K562 (cell line): ENCODE results near the gene PNRC1. TPM values are rescaled to one million over a fixed set of nuclear protein-coding genes. Genes with fewer than 3 reads are reported as not detected.

ENCODE experiments used
- BACH1 ChIP-seq: fragments of 200-800 bp; sonication (Bioruptor generic); IDR thresholded peaks from 2 replicates; pipeline ENCODE4 v1.6.1; 2016; ENCODE audit warnings: missing genetic modification characterization, missing compliant biosample characterization
- CBX5 ChIP-seq: IDR thresholded peaks from 2 replicates; pipeline ENCODE4 v1.6.1; 2014; ENCODE audit warnings: low read depth, borderline replicate concordance
- E2F3 ChIP-seq: fragments of 250-450 bp; sonication (Bioruptor Pico); IDR thresholded peaks from 2 replicates; pipeline ENCODE4 v1.4.0; 2020; ENCODE audit warnings: mild to moderate bottlenecking
- HCFC1 ChIP-seq: IDR thresholded peaks from 2 replicates; pipeline ENCODE4 v1.6.1; 2012; ENCODE audit warnings: low read depth, low read length, improper control_type of control experiment
- HMG20A ChIP-seq: fragments of 450-650 bp; formaldehyde crosslinking; conservative IDR thresholded peaks from 2 replicates; pipeline ENCODE4 v1.4.0; 2020; ENCODE audit warnings: mild to moderate bottlenecking, mixed read lengths
- HNRNPK ChIP-seq: fragments of 200-400 bp; formaldehyde crosslinking; IDR thresholded peaks from one replicate; pipeline ENCODE4 v1.6.1; 2018; ENCODE audit warnings: mild to moderate bottlenecking, low read depth, low read length; ENCODE audit not compliant: poor library complexity, severe bottlenecking
- HNRNPUL1 ChIP-seq: fragments of 200-400 bp; formaldehyde crosslinking; IDR thresholded peaks from 2 replicates; pipeline ENCODE4 v1.6.1; 2017; ENCODE audit warnings: low read length
- MCM7 ChIP-seq, 2 experiments: fragments of 450-650 bp; IDR thresholded peaks; 2 replicates each; pipeline ENCODE4 v1.6.1; 2016 to 2018
- POLR2H ChIP-seq: IDR thresholded peaks from 2 replicates; pipeline ENCODE4 v1.6.1; 2016; ENCODE audit warnings: missing genetic modification characterization, low read depth, mild to moderate bottlenecking, control low read depth, missing compliant biosample characterization, moderate library complexity
- POU5F1 ChIP-seq: fragments of 150-350 bp; IDR thresholded peaks from 2 replicates; pipeline ENCODE4 v1.6.1; 2014; ENCODE audit warnings: borderline replicate concordance, low read length, low read depth, mild to moderate bottlenecking; ENCODE audit not compliant: partially characterized antibody
- TAL1 ChIP-seq: fragments of 450-650 bp; IDR thresholded peaks from 2 replicates; pipeline ENCODE4 v1.6.1; 2016; ENCODE audit warnings: mild to moderate bottlenecking
- TCF7 ChIP-seq: sonication (generic); IDR thresholded peaks from 2 replicates; pipeline ENCODE4 v1.6.1; 2016; ENCODE audit warnings: antibody characterized with exemption, borderline replicate concordance
- TEAD4 ChIP-seq, 2 experiments: sonication (generic) in 1 of 2; formaldehyde crosslinking in 1 of 2; IDR thresholded peaks; 2 replicates each; pipeline versions ENCODE4 v1.6.1 to v1.8.0; 2012 to 2022; ENCODE audit warnings: borderline replicate concordance in 1 of 2, inconsistent platforms in 1 of 2, low read length in 1 of 2, mild to moderate bottlenecking in 1 of 2, missing genetic modification reagents in 1 of 2
- ZNF41 ChIP-seq: fragments of 250-450 bp; sonication (Bioruptor Pico); conservative IDR thresholded peaks from 2 replicates; pipeline ENCODE4 v1.4.0; 2020; ENCODE audit warnings: mild to moderate bottlenecking
- ZNF431 ChIP-seq: sonication (generic); formaldehyde crosslinking; IDR thresholded peaks from 2 replicates; pipeline ENCODE4 v1.8.0; 2022; ENCODE audit warnings: mild to moderate bottlenecking, missing genetic modification reagents
- ZNF668 ChIP-seq: fragments of 250-450 bp; sonication (Bioruptor Pico); IDR thresholded peaks from 2 replicates; pipeline ENCODE4 v1.8.0; 2022; ENCODE audit warnings: mild to moderate bottlenecking, inconsistent platforms
- polyA plus RNA-seq, 8 experiments: library from polyadenylated mRNA; depleted of rRNA in 4 of 8; stranded (reverse) in 5 of 8; unstranded in 3 of 8; fragments of >200 nt; fragmentation: Nextera tagmentation in 2 of 8; fragmentation: Illumina TruSeq in 1 of 8; extraction: Ambion mirVana in 2 of 8; extraction: Trizol in 1 of 8; gene quantifications; 2 replicates each; pipeline versions ENCODE4 v1.2.1 to v1.2.3, GENCODE V29; 2011 to 2014; ENCODE audit warnings: inconsistent platforms in 1 of 8, missing spikeins in 1 of 8
- total RNA-seq, 7 experiments: library from RNA; depleted of rRNA in 6 of 7; stranded (reverse); fragments of >200 nt in 6 of 7; fragmentation: Illumina TruSeq in 2 of 7; extraction: Trizol in 2 of 7; gene quantifications; 2 replicates each; pipeline versions ENCODE4 v1.2.1 to v1.2.3, GENCODE V29; 2011 to 2021; ENCODE audit warnings: low replicate concordance in 1 of 7
- TF ChIP-seq, protein P1 (sequence below): fragments of 250-450 bp; sonication (Bioruptor Pico); IDR thresholded peaks from 2 replicates; pipeline ENCODE4 v1.8.0; 2022; ENCODE audit warnings: moderate library complexity, mild to moderate bottlenecking, inconsistent platforms
- TF ChIP-seq, protein P2 (sequence below): fragments of 200-800 bp; sonication (Bioruptor generic); IDR thresholded peaks from 2 replicates; pipeline ENCODE4 v1.6.1; 2017; ENCODE audit warnings: missing genetic modification characterization, missing compliant biosample characterization
- TF ChIP-seq, protein P3 (sequence below): fragments of 450-650 bp; formaldehyde crosslinking; IDR thresholded peaks from 2 replicates; pipeline ENCODE4 v1.4.0; 2022; ENCODE audit warnings: missing genetic modification characterization
- TF ChIP-seq, protein P4 (sequence below), 3 experiments: fragments of 200-800 bp in 1 of 3; fragments of 250-450 bp in 1 of 3; fragments of 450-650 bp in 1 of 3; sonication (Bioruptor Pico) in 1 of 3; sonication (Bioruptor generic) in 1 of 3; formaldehyde crosslinking in 1 of 3; IDR thresholded peaks; 2 replicates each; pipeline versions ENCODE4 v1.6.1 to v1.8.0; 2016 to 2022; ENCODE audit warnings: mild to moderate bottlenecking in 2 of 3, missing genetic modification characterization in 2 of 3, missing compliant biosample characterization in 1 of 3, moderate library complexity in 1 of 3

Gene PNRC1
- total and polyA plus RNA-seq, 9 of the 15 experiments (the other 6 are each of a cell fraction or from before 2014, with no cell fraction given), result 1.2 to 10.8 (median 6.5) TPM

DNA sequence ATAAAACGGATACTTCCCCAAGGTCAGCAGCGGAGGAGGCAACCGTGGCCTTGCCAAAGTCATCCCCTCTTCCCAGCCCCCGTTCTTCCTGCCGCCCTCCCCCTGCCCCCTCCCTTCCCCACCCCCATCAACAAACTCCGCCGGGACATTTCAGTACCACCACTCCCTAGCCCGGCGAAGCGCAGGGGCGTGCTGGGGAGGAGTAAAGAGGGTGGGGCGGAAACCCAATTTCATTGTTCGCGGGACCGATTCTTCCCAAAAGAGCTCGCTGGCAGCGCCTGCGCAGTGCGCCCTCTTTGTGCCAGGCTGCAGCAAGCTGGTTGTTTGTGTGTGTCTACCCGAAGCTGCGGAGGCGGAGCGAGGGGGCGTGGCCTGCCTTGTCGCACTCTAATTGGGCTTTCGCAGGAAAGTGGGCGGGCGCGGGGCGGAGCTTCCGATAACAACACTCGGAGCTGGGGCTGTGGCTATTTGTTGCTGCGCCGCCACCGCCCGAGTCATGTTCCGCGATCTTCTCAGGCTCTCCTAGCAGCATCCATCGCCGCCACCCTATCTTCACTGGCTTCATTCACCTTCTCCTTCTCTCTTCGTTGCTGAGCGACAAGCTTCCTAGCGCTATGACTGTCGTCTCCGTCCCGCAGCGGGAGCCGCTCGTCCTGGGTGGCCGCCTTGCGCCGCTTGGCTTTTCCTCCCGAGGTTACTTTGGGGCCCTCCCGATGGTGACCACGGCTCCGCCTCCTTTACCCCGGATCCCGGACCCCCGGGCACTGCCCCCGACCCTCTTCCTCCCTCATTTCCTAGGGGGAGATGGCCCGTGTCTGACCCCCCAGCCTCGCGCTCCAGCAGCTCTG lies at the start of gene PNRC1 (continued):
- TF ChIP-seq, protein P1, sequence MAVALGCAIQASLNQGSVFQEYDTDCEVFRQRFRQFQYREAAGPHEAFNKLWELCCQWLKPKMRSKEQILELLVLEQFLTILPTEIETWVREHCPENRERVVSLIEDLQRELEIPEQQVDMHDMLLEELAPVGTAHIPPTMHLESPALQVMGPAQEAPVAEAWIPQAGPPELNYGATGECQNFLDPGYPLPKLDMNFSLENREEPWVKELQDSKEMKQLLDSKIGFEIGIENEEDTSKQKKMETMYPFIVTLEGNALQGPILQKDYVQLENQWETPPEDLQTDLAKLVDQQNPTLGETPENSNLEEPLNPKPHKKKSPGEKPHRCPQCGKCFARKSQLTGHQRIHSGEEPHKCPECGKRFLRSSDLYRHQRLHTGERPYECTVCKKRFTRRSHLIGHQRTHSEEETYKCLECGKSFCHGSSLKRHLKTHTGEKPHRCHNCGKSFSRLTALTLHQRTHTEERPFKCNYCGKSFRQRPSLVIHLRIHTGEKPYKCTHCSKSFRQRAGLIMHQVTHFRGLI (CRISPR knock-in tag), result no peak
- TF ChIP-seq E2F3 (no peak), TAL1 (no peak), POU5F1 (no peak), ZNF41 (CRISPR knock-in tag) (no peak), HNRNPUL1 (no peak), HMG20A (CRISPR knock-in tag) (no peak), BACH1 (tag) (no peak), HCFC1 (no peak), MCM7 (IDR thresholded peaks at IDR 0.05) (no peak), POLR2H (tag) (peak; percentile 95), ZNF668 (CRISPR knock-in tag) (no peak), HNRNPK (no peak), CBX5 (no peak), TCF7 (no peak), TEAD4 (IDR thresholded peaks at IDR 0.05; ENCODE audit: low read length) (no peak), TEAD4 (CRISPR knock-in tag; IDR thresholded peaks at IDR 0.05; ENCODE audit: borderline replicate concordance) (no peak), ZNF431 (CRISPR knock-in tag) (0 out of 2 replicates have a peak, but pooled peaks have one; percentile 42)
- TF ChIP-seq, protein P2, sequence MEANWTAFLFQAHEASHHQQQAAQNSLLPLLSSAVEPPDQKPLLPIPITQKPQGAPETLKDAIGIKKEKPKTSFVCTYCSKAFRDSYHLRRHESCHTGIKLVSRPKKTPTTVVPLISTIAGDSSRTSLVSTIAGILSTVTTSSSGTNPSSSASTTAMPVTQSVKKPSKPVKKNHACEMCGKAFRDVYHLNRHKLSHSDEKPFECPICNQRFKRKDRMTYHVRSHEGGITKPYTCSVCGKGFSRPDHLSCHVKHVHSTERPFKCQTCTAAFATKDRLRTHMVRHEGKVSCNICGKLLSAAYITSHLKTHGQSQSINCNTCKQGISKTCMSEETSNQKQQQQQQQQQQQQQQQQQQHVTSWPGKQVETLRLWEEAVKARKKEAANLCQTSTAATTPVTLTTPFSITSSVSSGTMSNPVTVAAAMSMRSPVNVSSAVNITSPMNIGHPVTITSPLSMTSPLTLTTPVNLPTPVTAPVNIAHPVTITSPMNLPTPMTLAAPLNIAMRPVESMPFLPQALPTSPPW (CRISPR knock-in tag), result peak; percentile 91
- TF ChIP-seq, protein P3, sequence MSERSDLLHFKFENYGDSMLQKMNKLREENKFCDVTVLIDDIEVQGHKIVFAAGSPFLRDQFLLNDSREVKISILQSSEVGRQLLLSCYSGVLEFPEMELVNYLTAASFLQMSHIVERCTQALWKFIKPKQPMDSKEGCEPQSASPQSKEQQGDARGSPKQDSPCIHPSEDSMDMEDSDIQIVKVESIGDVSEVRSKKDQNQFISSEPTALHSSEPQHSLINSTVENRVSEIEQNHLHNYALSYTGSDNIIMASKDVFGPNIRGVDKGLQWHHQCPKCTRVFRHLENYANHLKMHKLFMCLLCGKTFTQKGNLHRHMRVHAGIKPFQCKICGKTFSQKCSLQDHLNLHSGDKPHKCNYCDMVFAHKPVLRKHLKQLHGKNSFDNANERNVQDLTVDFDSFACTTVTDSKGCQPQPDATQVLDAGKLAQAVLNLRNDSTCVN (CRISPR knock-in tag), result no peak
- TF ChIP-seq, protein P4, sequence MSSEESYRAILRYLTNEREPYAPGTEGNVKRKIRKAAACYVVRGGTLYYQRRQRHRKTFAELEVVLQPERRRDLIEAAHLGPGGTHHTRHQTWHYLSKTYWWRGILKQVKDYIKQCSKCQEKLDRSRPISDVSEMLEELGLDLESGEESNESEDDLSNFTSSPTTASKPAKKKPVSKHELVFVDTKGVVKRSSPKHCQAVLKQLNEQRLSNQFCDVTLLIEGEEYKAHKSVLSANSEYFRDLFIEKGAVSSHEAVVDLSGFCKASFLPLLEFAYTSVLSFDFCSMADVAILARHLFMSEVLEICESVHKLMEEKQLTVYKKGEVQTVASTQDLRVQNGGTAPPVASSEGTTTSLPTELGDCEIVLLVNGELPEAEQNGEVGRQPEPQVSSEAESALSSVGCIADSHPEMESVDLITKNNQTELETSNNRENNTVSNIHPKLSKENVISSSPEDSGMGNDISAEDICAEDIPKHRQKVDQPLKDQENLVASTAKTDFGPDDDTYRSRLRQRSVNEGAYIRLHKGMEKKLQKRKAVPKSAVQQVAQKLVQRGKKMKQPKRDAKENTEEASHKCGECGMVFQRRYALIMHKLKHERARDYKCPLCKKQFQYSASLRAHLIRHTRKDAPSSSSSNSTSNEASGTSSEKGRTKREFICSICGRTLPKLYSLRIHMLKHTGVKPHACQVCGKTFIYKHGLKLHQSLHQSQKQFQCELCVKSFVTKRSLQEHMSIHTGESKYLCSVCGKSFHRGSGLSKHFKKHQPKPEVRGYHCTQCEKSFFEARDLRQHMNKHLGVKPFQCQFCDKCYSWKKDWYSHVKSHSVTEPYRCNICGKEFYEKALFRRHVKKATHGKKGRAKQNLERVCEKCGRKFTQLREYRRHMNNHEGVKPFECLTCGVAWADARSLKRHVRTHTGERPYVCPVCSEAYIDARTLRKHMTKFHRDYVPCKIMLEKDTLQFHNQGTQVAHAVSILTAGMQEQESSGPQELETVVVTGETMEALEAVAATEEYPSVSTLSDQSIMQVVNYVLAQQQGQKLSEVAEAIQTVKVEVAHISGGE (CRISPR knock-in tag; IDR thresholded peaks at IDR 0.05), result no peak
